Stimulated activated CD8-positive, alpha-beta memory T cell treated with anti-CD3 and anti-CD28 coated beads, Interleukin-2, amount 100 ng/mL, for 1 hour (primary cell): ENCODE data around the gene CTAGE6.
"Not testable (repeated sequence)": the region's sequence is repeated elsewhere in the genome, so short reads cannot be mapped to it uniquely, and the experiment has no call there.

Experiments used
- DNase-seq, 2 donors: peaks; one replicate each; pipeline ENCODE4 v3.0.0-alpha.2; 2020; ENCODE audit warnings: low read depth in 2 of 2

CTAGE6 gene

GRCh38 chr7:143757596-143757995, at the start of gene CTAGE6:
TSS of gene CTAGE6 (minus strand) at chr7:143757696. CDS start at chr7:143757658, 38 bp downstream.
- not testable (repeated sequence) for DNase-seq

GRCh38 chr7:143806664-143807071, 49.2 kb upstream of the CTAGE6 start:
- DNase-seq, result not testable (repeated sequence)

- DNase-seq, result not testable (repeated sequence)
These were observed 40.4 kb upstream of the CTAGE6 start for GRCh38 chr7:143797896-143798290.

DNA sequence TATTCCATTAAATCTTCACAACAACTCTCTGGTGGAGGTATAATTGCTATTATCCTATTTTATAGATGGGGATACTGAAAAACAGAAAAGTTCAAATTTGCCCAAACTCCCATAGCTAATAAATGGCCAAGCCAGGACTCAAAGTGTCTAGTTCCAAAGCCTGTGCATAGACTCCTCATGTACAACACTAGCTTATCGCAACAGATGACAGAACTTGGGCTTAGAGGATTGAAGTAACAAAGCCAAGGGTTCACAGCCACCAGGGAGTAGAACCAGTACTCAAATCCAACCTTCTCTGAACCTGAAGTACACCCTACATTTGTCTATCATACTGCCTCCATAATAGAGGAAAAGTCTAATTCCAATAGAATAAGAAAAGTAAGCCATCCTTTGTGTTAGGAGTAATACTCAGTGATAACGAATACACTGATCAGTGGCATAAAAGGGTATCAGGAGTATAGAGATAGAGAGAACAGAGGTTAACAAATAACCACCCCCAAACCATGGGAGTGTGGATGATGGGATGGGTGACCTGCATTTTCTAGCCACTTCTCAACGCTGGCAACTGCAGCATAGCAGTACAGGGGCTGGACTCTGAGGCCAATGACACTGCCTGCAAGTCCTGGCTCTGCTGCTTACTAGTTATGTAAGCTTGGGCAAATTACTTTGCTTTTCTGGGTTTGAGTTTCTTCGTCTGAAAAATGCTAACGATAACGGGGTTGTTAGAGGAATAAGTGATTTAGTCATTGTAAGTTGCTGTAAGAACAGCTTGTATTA, 39.8 kb upstream of the CTAGE6 start:
- not testable (repeated sequence) for DNase-seq

- not testable (repeated sequence) for DNase-seq
These were observed 38.2 kb upstream of the CTAGE6 start for GRCh38 chr7:143795653-143796052.

DNA sequence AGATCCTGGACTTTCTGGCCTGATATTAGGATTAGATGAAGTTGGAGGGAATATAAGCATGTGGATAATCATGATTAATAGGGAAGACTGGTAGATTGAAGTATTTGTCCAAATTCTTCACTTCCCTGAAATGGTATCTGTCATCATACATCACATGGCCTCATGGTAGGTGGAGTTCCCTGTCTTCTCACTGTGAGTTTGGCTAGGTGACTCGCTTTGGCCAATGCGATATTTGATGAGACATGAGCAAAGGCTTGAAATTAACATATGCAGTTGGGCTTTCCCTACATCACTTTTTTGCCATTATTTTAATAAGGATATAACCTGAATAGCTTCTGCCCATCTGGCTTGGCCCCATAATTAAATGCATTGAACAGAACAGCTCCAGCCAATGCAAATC, 35.1 kb upstream of the CTAGE6 start:
- DNase-seq, result not testable (repeated sequence)

DNA sequence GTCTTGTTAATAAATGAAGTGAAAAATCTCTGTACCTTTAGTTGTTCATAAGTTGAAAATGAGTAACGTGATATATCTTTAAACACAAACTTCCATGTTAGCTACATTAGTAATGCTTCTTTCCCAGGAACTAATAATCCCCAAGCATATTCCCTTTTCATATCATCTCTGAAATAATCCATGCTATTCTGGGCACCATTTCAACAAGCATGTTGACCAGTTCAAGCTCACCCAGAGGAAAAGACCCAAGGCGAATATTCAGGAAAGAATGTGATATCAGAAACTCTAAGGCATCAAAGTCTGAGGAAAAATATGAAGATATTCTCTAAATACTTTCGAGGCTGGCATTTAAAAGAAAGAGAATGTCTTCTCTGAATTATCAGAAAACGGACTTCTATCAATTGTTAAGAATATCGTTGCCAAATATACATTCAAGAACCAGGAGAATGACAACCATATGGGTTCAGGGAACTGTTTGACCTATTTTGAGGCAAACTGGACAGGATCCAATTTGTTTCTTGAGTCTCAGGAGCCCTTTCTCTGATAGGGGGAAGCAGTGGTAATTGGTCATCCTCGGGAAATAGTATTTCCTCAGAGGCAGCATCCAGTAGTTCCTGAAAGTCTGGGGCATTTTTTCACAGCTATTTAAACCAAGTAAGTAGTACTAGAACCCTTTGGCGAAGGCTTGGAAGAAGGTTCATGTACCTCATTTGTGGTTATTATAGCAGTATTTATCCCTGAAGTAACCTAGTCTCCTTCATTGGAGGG, 28.1 kb upstream of the CTAGE6 start:
- not testable (repeated sequence) for DNase-seq

DNA sequence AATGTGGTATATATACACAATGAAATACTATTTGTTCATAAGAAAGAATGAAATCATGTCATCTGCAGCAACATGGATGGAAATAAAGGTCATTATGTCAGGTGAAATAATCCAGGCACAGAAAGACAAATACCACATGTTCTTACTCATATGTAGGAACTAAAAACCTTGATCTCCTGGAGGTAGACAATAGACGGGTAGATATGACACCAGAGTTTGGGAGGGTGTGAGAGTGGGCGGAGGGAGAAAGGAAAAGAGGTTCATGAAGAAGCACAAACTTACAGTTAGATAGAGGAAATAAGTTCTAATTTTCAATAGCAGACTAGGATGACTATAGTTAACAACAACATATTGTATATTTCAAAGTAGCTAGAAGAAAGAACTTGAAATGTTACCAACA, 22.1 kb upstream of the CTAGE6 start:
- DNase-seq, result not testable (repeated sequence)

DNA sequence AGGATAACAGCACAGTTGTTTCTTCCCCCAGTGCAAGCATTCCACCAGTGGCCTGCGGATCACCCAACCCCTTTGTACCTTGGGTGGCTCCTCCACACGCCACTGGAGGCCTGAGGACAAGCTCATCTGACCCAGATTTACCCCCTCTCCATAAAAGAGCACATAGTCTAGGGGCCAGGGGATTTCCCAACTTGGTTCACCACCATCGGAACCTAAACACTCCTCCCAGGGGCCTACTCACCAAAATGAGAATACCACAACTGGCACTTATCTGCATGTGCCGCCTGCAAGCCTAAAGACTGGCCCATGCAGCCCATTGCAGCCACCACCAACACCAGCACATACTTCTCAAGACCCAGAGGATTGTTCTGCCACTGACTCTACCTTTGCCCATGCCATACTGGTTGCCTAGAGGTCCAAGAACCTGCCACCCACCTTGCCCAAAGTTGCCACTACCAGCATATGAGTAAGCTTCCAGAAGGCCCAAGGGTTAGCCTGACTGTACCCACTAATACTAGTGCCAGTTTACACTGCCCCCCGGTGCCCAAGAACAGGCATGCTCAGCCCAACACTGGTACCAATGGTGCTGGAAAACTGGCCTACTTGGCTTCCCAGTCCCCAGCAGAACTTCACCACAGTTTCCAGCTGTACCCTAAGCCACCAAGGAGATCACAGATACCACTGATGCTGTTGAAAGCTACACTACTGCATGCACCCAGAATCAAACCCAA, 15.4 kb upstream of the CTAGE6 start:
- DNase-seq, result not testable (repeated sequence)

- DNase-seq, result not testable (repeated sequence)
These were observed 10.0 kb upstream of the CTAGE6 start for GRCh38 chr7:143767531-143767930.

GRCh38 chr7:143765678-143766077, 8.2 kb upstream of the CTAGE6 start:
- not testable (repeated sequence) for DNase-seq

DNA sequence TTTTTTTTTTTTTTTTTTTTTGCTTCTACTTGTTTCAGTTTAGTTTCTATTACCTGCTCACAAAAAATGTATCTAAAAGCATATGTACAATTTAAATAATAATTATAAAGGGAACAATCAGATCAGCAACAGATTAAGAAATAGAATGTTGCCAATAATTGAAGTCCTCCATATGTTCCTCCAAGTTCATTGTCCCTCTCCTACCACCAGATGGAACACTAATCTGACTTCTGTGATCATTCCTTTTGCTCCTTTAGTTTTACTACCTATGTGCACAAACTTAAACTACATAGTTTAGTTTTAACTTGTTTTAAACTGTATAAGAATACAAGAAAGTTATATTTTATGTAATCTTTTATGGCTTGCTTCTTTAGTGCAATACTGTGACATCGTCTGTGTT, 5.6 kb upstream of the CTAGE6 start:
- not testable (repeated sequence) for DNase-seq

GRCh38 chr7:143745340-143745739, 12.2 kb downstream of the CTAGE6 start:
- DNase-seq, result not testable (repeated sequence)

- not testable (repeated sequence) for DNase-seq
These were observed 20.3 kb downstream of the CTAGE6 start for GRCh38 chr7:143737037-143737819.

DNA sequence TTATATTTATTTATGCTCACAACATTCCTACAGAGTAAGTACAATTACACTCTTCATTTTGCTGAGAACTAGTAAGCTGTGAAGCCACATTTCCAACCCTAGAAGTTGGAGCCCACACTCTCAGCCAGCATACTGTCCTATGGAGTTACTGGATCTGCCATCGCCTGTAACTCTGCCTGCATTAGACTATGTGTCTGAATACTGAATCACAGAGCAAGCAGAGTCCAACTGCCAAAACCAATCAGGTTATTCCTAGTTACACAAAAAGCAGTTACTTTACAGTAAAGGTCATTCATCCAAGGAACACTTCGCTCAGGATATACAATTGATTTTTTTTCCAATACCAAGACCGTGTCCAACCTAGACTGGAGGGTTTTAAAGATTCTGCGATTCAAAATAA, 21.5 kb downstream of the CTAGE6 start:
- no peak for DNase-seq

- no peak for DNase-seq
These were observed 23.6 kb downstream of the CTAGE6 start for GRCh38 chr7:143733876-143734275.

DNA sequence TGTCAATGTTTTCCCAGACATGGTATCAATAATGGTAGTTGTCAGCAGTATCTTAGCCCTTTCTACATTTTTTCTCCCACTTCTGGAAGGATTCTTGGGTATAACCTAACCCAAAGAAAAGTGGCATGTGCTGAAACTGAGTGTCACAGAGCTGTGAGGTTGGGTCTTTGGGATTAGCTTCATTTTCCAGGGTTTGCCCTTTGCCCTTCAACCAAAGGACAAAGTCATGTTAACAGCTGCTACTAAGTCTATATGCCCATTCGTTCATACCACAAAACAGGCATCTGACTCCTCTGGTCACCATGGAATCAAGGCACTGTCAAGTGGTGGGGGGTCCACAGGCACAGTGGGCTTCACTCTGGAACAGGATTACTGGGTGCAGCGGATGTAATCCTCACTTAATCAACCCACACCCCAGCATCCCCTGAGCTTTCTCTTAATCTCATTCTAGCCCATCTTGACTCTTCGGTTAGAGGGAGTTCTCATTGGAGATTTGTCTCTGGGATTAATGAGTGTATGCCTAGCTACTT, 29.1 kb downstream of the CTAGE6 start:
- no peak for DNase-seq

DNA sequence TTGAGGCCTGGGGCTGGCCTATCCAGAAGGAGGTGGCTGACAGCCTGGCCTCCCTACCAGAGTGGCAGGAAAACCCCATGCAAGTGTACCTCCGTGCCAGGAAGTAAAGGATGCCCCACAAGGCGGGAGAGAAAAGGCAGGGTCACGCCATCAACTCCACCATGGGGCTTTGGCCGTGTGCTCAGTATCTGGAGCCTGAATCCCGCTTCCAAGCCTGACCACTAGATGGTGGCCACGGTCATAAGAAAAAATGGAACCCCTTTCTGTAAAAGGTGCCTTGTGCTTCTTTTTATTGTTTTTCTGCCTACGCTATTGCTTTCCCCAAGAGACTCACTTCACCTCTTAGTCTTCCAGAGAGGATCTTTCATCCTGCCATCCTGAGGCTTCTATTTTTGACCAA, 29.9 kb downstream of the CTAGE6 start:
- not testable (repeated sequence) for DNase-seq

GRCh38 chr7:143726143-143726542, 31.4 kb downstream of the CTAGE6 start:
- DNase-seq, result not testable (repeated sequence)

- not testable (repeated sequence) for DNase-seq
These were observed 37.2 kb downstream of the CTAGE6 start for GRCh38 chr7:143720335-143720734.
